Activated B cell treated with CpG ODN at 0.5 μM for 24 hours (primary cell): ENCODE data around the gene DCC. TPM values are rescaled to one million over a fixed set of nuclear protein-coding genes. Genes with fewer than 3 reads are reported as not detected.

Experiments used
- ATAC-seq: fragments of 200-7000 bp; cut with Tn5 transposase; one replicate; pipeline ENCODE4 v1.10.0; 2021; ENCODE audit warnings: low read depth, mild to moderate bottlenecking, moderate library complexity
- CTCF ChIA-PET: fragments of 350-600 bp; sonication (Branson Sonifier 250); formaldehyde crosslinking; loops from one replicate; lab custom pipeline; 2021; ENCODE audit warnings: antibody characterized with exemption; lab: Charles Lee
- POLR2A ChIA-PET: fragments of 350-600 bp; sonication (Branson Sonifier 250); formaldehyde crosslinking; loops from one replicate; lab custom pipeline; 2021; ENCODE audit warnings: antibody characterized with exemption; lab: Charles Lee
- DNase-seq: peaks from one replicate; pipeline ENCODE4 v3.0.0; 2022
- H3K27ac Mint-ChIP-seq: one replicate; pipeline ENCODE4 v1.8.0; 2020; ENCODE audit warnings: mixed read lengths
- H3K27me3 Mint-ChIP-seq: one replicate; pipeline ENCODE4 v1.8.0; 2021; ENCODE audit warnings: mixed read lengths
- H3K36me3 Mint-ChIP-seq: one replicate; pipeline ENCODE4 v1.8.0; 2021; ENCODE audit warnings: low read depth, mixed read lengths
- H3K4me1 Mint-ChIP-seq: one replicate; pipeline ENCODE4 v1.8.0; 2021; ENCODE audit warnings: mixed read lengths
- H3K4me3 Mint-ChIP-seq: one replicate; pipeline ENCODE4 v1.8.0; 2020; ENCODE audit warnings: mild to moderate bottlenecking, mixed read lengths
- H3K9me3 Mint-ChIP-seq: one replicate; pipeline ENCODE4 v1.8.0; 2020; ENCODE audit warnings: mixed read lengths
- CTCF ChIP-seq: fragments of 200-600 bp; IDR thresholded peaks from one replicate; pipeline ENCODE4 v1.8.0; 2022; ENCODE audit warnings: antibody characterized with exemption, mild to moderate bottlenecking
- intact Hi-C: fragments of 100-400 bp; cut with micrococcal nuclease; formaldehyde crosslinking; loops from one replicate; pipeline ENCODE4 v1.15.1; 2024
- total RNA-seq: library from RNA; stranded (reverse); gene quantifications from 2 replicates; pipeline ENCODE4 v1.2.3, GENCODE V29; 2022

Gene DCC
- total RNA-seq, 1 donor from 2014 or later = not detected

GRCh38 chr18:53234610-53235009 is 894.6 kb downstream of the DCC start:
- no peaks in the 10 kb centered on the region for H3K27me3 Mint-ChIP-seq
- no peak for DNase-seq
- no peaks in the 10 kb centered on the region for H3K36me3 Mint-ChIP-seq
- H3K4me3 Mint-ChIP-seq = no peak overlapping the region
- ATAC-seq = no peak
- H3K9me3 Mint-ChIP-seq = peaks cover 4% of the 10 kb centered on the region
- ChIA-PET CTCF (no interaction called here), POLR2A (no interaction called here)
- no peaks in the 10 kb centered on the region for H3K4me1 Mint-ChIP-seq
- no peak for TF ChIP-seq CTCF
- intact Hi-C loops = no loop called here
- H3K27ac Mint-ChIP-seq = no peak overlapping the region

DNA sequence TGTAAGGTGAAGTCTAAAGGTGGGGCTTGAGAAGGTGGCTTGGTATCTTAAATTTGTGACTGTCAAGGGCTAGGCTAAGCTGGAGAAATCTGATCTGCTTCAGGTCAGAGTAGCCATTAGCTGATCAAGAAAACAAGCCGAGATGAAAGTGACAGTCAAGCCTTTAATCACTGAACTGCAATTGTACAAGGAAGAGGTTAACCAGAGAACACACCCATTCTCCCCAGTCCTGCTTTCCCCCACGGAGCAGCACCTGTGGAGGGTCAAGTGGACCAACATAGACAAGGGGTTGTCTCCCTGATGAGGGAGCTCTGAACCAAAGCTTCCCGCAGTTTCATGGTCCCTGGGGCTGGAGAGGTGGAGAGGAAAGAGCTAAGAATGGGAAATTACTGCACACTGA is 901.2 kb downstream of the DCC start:
- no peaks in the 10 kb centered on the region for H3K27me3 Mint-ChIP-seq
- POLR2A ChIA-PET = no interaction called here

DNA sequence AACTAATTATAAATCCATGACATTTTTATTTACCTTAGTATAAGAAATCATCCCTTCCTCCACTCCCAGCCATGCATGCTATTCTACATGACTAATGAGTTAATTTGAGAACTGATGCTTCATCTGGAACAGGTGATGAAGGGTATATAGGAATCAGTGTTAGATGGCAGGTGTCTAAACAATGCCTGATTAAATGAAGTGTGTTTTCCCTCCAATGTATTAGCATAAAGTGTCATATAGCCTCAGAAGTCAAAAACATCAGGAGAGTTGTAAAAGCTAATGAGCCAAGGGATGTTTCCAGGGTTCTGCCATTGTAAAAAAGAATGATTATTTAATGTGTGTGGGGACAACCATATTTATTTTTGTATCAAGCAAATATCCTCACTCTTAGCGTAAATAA is 913.8 kb downstream of the DCC start:
- Mint-ChIP-seq H3K27ac (no peak overlapping the region), H3K36me3 (no peaks in the 10 kb centered on the region), H3K27me3 (no peaks in the 10 kb centered on the region), H3K4me3 (no peak overlapping the region), H3K9me3 (peaks cover 6% of the 10 kb centered on the region), H3K4me1 (no peaks in the 10 kb centered on the region)
- CTCF ChIA-PET = no interaction called here
- POLR2A ChIA-PET = no interaction called here
- ATAC-seq = no peak
- no peak for DNase-seq
- no peak for TF ChIP-seq CTCF
- intact Hi-C loops = loop anchor here (10.0 kb wide), 1 partner anchor 59 kb away; no protein-coding TSS in a partner anchor

More for the DNA sequence above, 901.2 kb downstream of the DCC start:
- CTCF ChIA-PET = no interaction called here
- intact Hi-C loops = no loop called here
- peaks cover 4% of the 10 kb centered on the region for H3K9me3 Mint-ChIP-seq
- H3K4me3 Mint-ChIP-seq = no peak overlapping the region
- H3K4me1 Mint-ChIP-seq = no peaks in the 10 kb centered on the region
- ATAC-seq (no peak), DNase-seq (no peak)
- no peak for TF ChIP-seq CTCF
- H3K27ac Mint-ChIP-seq = no peak overlapping the region
- H3K36me3 Mint-ChIP-seq = no peaks in the 10 kb centered on the region

DNA sequence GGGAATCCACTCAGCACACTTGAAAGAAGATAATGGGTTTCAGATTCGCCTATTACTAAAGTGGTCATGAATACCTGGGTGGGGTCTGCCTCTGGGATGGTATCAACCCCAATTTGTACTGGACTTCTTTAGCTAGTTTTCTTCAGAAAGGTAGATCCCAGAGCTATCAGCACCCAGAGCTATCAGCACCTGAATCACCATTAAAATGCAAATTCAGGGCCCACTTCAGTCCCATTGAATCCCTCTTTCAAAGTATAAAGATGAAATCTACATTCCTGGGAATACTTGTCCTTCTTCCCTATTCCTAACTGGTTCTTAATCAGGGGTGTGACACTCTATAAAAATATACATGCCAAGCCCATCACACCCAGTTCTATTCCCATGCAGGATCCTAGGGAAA is 914.3 kb downstream of the DCC start:
- H3K9me3 Mint-ChIP-seq = peaks cover 6% of the 10 kb centered on the region
- intact Hi-C loops = loop anchor here (10.0 kb wide), 1 partner anchor 59 kb away; no protein-coding TSS in a partner anchor
- ChIA-PET POLR2A (no interaction called here), CTCF (no interaction called here)
- no peak for TF ChIP-seq CTCF
- ATAC-seq (no peak), DNase-seq (no peak)
- H3K4me3 Mint-ChIP-seq = no peak overlapping the region
- no peak overlapping the region for H3K27ac Mint-ChIP-seq
- H3K27me3 Mint-ChIP-seq = no peaks in the 10 kb centered on the region
- H3K36me3 Mint-ChIP-seq = no peaks in the 10 kb centered on the region
- no peaks in the 10 kb centered on the region for H3K4me1 Mint-ChIP-seq

GRCh38 chr18:53261241-53261640 is 921.2 kb downstream of the DCC start:
- no peak for TF ChIP-seq CTCF
- CTCF ChIA-PET = no interaction called here
- H3K27ac Mint-ChIP-seq = no peak overlapping the region

More at GRCh38 chr18:53261241-53261640, 921.2 kb downstream of the DCC start:
- Mint-ChIP-seq H3K36me3 (no peaks in the 10 kb centered on the region), H3K9me3 (peaks cover 3% of the 10 kb centered on the region), H3K27me3 (no peaks in the 10 kb centered on the region), H3K4me3 (no peak overlapping the region), H3K4me1 (no peaks in the 10 kb centered on the region)
- POLR2A ChIA-PET = no interaction called here
- intact Hi-C loops = no loop called here
- no peak for DNase-seq
- ATAC-seq = no peak
